NCI-H1417 (cell line): ENCODE measurements around the gene SLC12A8.

ENCODE experiments used
- DNase-seq, 3 experiments: peaks; one replicate each; lab custom pipeline; 2025; lab: John Stamatoyannopoulos, UW

Gene SLC12A8

DNA sequence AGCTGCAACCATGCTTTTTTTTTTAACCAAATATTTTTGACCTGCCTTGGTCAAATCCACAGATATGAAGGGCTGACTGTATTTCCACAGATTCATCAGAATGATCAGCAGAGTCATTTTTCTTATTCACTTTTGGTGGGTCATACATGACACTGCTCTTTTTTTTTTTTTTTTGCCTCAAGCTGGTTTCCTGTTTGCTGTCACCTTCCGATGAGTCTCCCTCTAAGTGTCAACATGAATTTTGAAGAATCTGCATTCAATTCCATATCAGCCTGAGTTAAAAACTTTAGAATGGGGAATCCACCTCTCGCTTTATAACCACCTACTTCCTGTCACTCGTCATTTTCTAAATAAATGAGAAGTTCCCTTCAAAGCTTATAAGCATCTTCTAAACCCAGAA is 2.2 kb upstream of the SLC12A8 start:
- DNase-seq: no peak

DNA sequence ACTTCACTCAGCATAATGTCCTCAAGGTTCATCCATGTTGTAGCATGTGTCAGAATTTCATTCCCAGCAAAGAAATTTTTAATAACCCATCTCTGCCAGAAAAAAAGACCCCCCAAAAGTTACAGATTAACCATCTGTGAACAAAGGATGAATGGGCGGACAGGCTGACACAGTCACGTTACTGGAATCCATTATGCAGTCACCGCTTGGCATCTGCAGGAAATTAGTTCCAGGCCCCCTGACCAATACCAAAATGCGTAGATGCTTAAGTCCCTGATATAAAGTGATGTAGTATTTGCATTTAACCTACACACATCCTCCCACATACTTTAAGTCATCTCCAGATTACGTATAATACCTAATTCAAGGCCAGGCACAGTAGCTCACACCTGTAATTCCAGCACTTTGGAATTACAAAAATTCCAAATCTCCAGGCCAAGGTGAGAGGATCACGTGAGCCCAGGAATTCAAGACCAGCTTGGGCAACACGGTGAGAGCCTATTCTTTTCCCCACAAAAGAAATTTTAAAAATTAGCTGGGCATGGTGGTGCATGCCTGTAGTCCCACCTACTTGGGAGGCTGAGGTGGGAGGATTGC is 1.5 kb upstream of the SLC12A8 start:
- DNase-seq: no peak

DNA sequence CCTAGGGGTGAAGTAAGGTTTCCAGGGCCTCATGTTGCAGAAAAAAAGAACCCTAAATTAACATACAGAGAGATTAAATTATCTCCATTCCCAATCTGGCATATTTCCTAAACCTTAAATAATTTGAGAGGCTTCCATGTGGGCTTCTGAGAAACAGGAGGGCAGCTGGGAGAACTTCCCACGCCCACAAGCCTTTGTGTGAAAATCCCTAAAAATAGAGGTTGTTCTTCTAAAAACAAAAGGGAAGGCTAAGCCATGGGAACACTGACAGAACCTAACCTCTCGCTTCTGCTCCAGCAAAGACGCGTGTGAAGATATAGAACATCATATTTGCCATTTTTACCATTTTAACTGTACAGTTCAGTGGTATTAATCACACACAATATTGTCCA is 812 bp upstream of the SLC12A8 start:
- no peak for DNase-seq

DNA sequence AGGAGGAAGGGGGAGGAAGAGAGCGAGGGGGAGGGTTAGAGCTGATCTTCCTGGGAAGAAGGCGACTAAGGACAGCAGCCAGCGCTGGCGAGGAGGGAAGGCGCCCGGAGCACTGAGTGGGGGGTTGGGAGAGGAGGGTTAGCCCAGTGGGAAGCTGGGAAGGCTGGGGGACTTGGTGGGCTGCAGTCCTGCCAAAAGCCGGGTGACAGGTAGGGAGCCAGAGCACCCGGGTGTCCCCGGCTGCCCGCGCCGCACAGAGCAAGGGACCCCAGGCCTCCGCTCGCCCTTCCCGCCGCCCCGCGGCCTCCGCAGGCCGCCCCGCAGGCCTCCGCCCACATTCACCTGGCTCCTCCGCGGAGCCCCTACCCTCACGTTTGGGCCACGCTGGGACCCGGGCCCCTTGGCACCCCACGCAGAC is 448 bp downstream of the SLC12A8 start:
- DNase-seq: no peak

DNA sequence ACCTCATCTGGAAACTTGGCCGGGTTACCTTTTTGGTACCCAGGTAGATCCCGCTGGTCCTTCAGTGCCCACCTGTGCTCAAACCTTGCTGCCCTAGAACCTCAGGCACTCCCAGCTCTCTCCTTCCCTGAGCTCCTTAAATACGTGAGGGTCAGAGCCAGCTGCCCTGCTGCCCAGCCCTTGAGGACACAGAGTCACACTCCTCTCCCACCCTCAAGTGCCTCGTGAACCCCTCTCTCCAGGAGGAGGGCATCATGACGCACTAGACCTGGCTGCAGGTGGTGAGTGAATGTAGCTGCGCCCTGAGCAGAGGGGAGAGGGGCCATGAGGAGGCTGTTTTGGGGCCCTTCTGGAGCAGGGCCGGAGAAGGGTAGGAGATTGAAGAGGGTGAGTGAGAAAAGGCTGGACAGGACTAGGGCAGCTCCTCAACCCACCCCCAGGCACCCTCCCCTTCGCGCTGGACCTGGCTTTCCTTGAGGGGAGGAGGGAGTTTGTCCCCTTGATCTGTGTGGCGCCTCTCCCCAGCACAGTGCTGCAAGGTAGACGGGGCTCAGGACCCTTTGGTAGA is 941 bp downstream of the SLC12A8 start:
- DNase-seq: peak in 1 of 3 experiments; percentile 18

DNA sequence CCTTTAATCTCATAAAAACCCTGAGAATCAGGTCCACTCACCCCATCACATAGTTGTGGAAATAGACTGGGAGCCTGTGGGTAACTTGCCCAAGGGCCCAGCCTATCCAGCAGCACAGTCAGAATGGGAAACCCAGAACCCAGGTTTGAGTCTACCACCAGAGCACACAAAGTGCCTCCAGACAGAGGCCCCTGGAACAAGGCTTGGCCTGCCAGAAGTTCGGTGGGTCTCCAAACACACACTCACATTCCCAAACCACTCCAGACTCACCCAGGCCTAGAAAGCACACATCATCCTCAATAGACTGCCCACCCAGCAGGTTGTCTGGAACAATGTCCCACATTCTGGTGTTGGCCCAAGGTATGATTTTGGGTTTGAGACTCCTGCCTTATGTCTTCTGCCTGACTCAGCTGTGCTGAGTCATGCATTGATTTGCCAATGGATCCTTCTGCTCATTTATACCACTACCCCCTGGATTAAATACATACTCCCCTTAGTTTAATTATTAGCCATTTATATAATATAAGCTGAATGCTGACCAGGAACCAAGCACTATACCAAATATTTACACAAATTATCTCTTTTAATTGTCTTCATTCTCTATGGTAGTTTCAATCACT is 4.5 kb downstream of the SLC12A8 start:
- no peak for DNase-seq

DNA sequence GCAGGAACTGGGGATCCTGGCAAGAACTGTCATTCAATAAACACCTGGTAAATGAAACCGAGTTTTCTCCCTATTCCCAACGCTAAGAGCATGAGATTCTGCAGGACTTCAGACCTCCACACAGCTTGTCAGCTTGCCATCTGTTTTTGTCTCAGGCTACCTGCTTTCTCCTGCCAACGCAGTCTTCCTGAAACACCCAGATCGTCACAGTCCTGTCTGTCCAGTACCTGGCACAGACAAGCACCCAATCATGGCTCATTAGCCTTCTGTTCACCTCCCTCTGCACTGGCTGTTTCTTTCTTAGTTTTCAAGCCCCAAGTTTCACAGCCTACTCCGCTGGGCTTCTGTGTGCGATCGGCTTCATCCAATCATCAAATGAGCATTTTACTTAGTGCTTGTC is 5.0 kb downstream of the SLC12A8 start:
- no peak for DNase-seq

- DNase-seq: no peak
These were observed 5.6 kb downstream of the SLC12A8 start for GRCh38 chr3:125206934-125207333.

DNA sequence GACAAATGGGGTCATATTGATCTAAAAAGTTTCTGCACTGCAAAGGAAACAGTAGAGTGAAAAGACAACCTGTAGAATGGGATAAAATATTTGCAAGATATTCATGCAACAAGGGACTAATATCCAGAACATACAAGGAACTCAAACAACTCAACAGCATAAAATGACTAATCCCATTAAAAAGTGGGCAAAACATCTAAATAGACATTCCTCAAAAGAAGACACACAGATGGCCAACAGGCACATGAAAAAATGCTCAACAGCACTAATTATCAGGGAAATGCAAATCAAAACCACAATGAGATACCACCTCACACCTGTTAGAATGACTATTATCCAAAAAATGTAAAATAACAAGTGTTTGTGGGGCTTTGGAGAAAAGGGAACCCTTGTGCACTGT is 8.8 kb downstream of the SLC12A8 start:
- DNase-seq: no peak

- DNase-seq: peak in 1 of 3 experiments; percentile 28
These were observed 10.4 kb downstream of the SLC12A8 start for GRCh38 chr3:125202197-125202596.

DNA sequence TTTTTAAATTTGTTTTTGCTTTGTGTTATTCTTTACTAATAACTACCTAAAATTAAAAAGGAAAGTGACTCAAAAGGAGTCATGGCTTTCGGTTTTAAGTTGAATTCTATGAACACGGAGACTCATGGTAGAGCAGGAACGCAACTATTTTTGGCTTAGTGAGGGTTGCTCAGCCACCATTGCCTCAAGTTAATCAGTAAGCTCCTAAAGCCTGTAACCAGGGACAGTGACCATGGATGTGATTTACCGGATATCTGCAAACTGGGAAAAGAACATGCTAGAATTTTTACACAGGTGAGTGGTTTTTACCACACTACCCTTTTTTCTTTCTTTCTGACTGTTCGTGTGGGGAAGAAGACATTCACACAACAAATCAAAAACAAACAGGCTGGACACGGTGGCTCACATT is 11.8 kb downstream of the SLC12A8 start:
- DNase-seq: no peak

DNA sequence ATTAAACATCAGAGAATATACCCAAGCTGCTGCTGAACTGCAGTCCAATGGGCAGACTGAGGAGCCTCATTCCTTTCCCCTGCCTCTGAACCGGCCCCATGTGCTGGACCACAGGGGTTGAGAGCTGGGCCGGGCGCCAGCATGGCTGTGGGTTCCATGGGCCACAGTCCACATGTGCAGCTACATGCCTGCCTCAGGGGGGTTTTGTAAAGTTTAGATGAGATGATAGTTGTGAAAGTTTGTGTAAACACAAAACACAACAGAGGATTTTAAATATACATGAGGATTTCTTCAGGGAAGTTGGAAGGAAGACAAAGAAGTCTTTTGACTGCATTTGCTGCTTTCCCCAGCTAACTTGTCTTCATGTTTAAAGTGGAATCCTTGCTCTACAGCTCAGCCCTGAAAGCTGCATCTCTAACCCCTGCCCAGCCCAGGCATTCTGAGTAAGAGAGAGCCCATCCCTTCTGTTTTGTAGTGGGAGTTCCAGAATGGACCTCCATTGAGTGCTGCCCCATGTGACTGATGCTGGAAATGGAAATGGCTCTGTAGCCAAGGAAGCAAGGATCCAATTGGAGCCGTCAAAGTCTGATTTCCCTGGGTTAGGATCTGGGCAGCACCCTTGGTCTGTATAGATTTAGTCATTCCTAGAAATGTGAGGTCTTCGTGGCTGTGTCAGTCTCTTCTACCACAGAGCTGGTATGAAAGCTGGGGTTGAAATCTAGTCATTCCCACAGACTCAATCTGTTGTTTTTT is 17.5 kb downstream of the SLC12A8 start:
- no peak for DNase-seq

- no peak for DNase-seq
These were observed 18.3 kb downstream of the SLC12A8 start for GRCh38 chr3:125194061-125194848.

- no peak for DNase-seq
These were observed 20.1 kb downstream of the SLC12A8 start for GRCh38 chr3:125192190-125193035.

GRCh38 chr3:125191730-125192129 is 20.8 kb downstream of the SLC12A8 start:
- no peak for DNase-seq

DNA sequence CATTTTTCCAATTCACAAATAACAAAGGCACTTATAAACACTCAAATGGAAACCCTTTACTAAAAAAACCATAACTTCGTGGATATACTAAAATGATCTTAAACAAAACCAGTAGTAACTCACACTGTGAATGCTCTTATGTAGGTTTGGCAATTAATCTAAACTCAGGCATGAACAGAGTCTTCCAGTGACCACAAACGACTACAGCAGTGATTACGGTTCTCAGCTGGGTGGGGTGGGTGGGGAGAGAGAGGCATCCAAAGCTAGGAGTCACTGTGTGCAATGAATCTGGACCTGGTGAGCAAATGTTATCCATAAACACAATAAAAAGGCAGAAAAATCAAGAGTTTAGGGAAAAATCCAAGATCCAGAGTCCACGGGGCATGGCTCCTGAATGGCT is 21.3 kb downstream of the SLC12A8 start:
- no peak for DNase-seq

DNA sequence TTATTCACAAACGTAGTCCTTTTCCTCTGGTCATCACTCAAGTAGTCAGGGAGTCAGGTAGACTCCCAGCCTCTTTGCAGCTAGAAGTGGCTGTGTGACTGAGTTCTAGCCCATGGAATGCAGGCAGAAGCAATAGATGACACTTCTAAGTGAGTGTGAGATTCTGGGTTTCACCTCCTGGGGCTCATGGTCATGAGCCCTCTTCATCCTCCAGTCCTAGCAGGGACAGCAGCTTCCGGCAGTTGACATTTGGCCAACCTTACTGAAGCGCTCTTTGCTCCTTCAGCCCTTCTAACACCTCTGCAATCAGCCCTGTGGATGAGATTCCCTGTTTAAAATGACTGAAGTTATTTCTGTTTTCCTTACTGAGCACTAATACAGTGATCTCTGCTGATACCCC is 21.8 kb downstream of the SLC12A8 start:
- no peak for DNase-seq

GRCh38 chr3:125189378-125190165 is 23.0 kb downstream of the SLC12A8 start:
- no peak for DNase-seq

- DNase-seq: no peak
These were observed 23.6 kb downstream of the SLC12A8 start for GRCh38 chr3:125188955-125189354.

DNA sequence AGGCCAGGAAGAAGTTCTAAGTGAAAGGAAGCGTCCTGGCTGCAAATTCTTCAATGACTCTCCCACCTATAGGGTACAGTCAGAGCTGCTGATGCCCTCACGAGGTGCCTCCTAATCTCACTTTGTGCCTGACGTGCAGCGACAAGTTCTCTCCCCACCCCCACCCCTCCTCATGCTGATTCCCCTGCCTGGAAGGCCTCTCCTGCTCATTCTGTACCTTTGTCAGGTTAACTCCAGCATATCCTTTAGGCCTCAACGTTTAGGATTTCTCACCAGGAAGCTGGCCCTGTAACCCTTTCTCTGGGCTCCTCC is 25.0 kb downstream of the SLC12A8 start:
- no peak for DNase-seq
